HG03025 (cell line): ENCODE measurements around the gene CDH5.

Source experiments
- ATAC-seq: cut with Tn5 transposase; IDR thresholded peaks from one replicate; pipeline ENCODE4 v1.9.1; 2021; ENCODE audit warnings: mild to moderate bottlenecking, moderate library complexity; ENCODE audit not compliant: unreplicated experiment, low FRiP score

The CDH5 gene

DNA sequence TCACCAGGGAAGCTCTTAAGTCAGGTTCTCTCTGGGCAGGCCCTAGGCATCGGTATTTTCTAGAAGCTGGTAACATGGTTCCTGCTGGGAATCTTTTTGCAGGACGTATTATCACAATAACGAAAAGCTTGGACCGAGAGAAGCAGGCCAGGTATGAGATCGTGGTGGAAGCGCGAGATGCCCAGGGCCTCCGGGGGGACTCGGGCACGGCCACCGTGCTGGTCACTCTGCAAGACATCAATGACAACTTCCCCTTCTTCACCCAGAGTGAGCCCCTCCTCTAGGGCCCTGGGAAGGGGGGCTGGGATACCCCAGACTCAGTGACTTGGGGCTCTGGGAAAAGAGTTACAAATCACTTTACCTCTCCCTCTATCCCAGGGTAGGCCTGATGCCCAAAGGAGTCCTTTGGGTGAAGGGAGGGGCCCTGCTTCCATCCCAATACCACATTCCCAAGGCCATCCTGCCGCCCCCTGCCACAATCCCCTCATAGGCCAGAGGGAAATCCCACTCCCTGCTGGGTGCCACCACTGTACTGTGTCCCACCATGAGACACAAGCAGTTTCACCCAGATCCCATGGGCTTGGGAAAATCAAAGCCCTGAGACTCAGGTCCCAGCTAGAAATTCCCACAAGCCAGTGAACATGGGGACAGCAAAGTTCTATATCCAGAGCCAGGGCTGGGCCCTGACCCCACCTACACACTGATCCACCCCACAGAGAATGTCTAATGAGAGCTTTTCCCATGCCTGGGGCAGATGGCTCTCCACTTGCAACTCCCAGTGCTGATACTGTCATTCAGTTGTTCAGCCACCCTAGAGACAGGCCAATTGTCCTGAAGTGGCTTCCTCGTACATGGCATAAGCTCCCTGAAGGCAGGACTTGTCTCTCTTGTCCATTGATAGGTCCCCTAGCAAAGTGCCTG lies 23.0 kb downstream of the CDH5 start:
- ATAC-seq = no peak

DNA sequence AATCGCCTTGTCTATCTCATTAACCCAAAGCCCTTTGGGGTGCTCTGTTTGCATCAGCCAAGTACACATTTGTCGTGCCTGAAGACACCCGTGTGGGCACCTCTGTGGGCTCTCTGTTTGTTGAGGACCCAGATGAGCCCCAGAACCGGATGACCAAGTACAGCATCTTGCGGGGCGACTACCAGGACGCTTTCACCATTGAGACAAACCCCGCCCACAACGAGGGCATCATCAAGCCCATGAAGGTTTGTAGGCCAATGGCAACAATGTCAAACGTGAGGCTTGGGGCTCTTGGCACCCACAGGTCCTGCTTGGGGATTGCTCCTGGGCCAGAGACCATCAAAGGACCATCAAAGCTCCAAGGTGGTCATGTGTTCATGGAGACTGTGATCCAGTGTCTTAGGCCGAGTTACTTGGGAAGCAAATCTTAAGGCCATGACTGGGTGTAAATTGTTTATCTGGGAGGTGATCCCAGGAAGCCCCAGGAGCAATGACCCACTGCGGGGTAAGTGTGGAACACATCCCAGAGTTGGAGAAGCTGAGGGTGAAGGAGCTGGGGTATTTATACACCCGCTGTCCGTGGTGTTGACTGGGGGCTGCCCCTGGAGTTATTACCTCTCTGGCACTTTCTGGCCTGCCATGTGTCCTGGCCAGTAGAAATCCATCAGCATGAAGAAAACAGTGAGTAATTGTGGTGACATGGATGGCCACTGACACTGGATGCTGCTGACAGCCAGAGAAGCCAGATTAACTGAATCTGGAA lies 24.0 kb downstream of the CDH5 start:
- no peak for ATAC-seq

DNA sequence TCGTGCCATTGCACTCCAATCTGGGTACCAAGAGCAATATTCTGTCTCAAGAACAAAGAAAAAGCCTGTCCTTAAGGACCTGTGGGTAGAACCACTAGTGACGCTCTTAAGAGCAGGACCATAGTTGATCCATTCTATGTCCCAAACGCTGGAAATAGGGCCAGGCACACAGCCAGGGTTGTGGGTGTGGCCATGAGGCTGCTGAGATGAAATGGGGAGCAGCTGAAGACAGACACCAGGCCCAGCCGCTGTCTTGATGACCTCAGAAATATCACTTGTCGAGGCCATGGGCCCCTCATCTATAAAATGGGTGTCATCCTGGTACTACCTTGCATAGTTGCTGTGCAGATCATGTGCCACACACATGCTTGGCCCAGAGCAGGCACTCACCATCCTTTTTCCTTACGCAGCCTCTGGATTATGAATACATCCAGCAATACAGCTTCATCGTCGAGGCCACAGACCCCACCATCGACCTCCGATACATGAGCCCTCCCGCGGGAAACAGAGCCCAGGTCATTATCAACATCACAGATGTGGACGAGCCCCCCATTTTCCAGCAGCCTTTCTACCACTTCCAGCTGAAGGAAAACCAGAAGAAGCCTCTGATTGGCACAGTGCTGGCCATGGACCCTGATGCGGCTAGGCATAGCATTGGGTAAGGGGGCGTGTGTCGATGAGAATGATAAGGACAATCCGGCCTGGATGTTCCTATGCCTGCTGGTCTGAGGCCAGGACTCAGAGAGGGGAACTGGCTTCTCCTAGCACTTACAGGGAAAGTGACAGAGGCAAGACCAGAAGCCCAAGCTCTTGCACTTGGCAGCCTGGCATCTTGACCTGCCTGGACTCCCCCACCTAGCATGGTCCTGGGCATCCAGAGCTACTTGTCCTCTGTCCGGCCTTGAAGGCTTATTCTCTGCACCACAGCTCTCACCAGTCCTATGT lies 25.5 kb downstream of the CDH5 start:
- no peak for ATAC-seq

GRCh38 chr16:66395806-66396555 lies 29.5 kb downstream of the CDH5 start:
- ATAC-seq = no peak

- no peak for ATAC-seq
Measured at GRCh38 chr16:66397736-66398433, 31.4 kb downstream of the CDH5 start.

DNA sequence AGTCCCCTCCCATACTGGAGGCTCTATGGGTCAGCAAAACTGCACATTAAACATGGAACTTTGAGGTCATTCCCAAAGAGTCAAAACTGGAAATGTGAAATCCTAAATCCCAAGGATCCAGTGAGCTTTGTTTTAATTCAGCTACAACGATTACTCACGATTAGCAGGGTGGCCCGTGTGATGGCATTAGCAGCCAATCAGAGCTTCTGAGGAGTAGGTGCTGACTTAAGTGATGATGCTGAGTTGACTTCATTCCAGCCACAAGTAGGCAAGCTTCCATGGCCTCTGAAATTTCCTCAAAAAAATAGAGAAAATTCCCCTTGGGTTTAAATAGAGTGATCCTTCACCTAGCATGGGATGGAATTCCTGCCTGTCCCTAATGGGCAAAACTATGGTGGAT lies 32.5 kb downstream of the CDH5 start:
- ATAC-seq = no peak

GRCh38 chr16:66399930-66400329 lies 33.4 kb downstream of the CDH5 start:
- ATAC-seq = no peak

- no peak for ATAC-seq
Measured at GRCh38 chr16:66400503-66401380, 34.3 kb downstream of the CDH5 start.

DNA sequence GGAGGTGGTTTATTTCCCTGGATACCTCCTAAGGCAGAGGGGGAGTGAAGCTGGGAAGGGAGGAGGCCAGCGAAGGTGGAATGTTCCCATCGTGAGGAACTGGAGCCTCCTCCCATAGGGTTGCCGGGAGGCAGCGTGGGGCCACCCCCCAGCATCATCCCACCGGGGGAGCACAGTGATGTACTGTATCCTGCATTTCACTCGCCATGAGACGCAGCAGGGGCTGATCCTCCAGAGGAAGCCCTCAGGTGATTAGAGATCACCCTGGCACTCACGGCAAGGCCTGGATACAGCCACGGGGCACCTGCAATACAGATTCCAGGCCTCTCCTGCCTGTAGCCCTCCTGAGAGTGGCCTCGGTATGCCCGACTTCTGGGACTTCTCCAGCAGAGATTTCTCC lies 35.1 kb downstream of the CDH5 start:
- no peak for ATAC-seq

DNA sequence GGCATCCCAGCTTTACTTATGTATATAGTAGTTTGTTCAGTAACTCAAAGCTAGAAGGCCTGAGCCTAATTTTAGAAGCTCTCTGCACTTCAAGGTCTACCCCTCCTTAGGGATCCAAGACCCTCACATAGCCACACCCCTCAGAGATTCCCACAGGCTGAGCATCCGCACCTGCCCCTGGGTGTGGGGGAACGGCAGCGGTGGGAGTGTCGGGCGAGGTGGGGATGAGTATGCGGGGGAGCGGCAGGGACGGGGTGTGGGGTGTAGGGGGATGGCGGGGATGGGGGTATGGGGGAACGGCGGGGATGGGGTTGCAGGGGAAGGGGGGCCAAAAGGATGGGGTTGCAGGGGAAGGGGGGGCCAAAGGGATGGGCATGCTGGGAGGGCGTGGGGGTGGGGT lies 35.7 kb downstream of the CDH5 start:
- ATAC-seq = no peak

- no peak for ATAC-seq
Measured at GRCh38 chr16:66402591-66403230, 36.2 kb downstream of the CDH5 start.

DNA sequence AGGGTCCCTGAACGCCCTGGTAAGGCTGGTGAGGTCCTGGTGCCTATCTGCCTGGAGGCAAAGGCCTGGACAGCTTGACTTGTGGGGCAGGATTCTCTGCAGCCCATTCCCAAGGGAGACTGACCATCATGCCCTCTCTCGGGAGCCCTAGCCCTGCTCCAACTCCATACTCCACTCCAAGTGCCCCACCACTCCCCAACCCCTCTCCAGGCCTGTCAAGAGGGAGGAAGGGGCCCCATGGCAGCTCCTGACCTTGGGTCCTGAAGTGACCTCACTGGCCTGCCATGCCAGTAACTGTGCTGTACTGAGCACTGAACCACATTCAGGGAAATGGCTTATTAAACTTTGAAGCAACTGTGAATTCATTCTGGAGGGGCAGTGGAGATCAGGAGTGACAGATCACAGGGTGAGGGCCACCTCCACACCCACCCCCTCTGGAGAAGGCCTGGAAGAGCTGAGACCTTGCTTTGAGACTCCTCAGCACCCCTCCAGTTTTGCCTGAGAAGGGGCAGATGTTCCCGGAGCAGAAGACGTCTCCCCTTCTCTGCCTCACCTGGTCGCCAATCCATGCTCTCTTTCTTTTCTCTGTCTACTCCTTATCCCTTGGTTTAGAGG lies 37.1 kb downstream of the CDH5 start:
- ATAC-seq = no peak

DNA sequence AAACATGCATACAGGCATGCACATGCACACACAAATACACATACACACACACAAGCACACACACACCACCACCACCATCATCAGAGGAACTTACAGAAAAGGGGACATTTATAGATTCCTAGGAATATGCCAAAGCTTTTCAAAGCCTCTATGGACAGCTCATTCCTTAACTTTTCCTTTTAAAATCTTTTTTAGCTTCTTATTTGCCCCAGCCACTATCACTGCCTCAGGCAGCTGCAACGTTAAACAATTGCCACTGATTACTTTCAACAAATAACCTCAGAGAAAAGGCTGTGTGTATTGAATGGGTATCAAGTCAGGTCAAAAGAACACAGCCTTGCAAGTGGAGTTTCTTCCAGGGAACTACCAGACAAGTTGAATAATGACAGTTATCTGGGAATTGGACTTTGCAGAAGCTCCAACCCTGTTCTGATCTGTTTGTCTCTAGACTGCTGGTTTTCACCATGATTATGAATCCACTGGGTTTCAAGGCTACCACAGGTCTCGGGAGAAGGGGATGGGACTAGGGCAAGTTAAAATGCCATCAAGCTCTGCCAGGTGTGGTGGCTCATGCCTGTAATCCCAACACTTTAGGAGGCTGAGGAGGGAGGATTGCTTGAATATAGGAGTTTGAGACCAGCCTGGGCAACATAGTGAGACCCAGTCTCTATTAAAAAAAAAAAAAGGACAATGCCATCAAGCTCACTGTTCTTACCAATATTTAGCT lies 38.7 kb downstream of the CDH5 start:
- no peak for ATAC-seq

DNA sequence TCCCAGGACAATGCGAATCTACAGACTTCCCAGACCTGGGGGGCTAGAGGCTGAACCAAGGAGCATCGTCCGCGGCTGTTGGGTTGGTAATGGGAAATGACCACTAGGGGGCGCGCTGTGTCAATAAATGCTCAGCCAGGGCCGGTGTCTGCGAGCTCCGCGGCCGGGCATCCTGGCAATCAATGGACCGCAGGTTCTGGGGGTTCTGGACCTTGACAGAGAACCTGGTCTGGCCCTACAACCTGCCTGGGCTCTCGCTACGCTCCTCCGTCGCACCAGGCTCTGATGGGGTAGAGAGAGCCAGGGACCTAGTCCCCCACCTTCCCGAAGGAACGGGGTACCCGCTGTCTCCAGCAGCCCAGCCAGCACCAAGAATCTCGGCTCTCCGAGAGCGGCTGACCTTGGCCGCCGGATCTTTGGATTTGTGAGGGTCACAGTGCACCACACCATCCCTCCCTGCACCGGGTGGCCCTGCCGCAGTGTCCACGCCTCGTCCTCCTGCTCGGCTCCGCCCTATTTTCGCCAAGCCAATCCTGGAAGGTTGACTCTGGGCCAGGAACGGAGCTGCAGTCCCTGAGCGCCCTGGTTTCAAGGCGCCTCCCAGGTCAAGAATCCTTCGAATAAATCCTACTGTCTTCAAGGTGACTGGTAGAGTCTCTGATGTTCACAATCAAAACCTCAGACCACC lies 40.2 kb downstream of the CDH5 start:
- peak; percentile 70 for ATAC-seq

GRCh38 chr16:66408163-66409048 lies 41.9 kb downstream of the CDH5 start:
- ATAC-seq = no peak
